ENCODE results near the gene TREML2. TPM values are rescaled to one million over a fixed set of nuclear protein-coding genes. Genes with fewer than 3 reads are reported as not detected.
A peak's percentile ranks its signal among the peaks of the same experiment; 100 is the strongest.

Gene TREML2
- total and polyA plus RNA-seq, 4 donors, result 0.06 to 4.4 (median 1.0) TPM

GRCh38 chr6:41201764-41202173, 820 bp upstream of the TREML2 start:
- no peak for DNase-seq

GRCh38 chr6:41200296-41200900, 551 bp downstream of the TREML2 start:
- peak; percentile 22 for ATAC-seq (ENCODE audit: insufficient read depth, low FRiP score)
- WGBS, 2 donors, result 30 to 54% methylated on average over 2 of the region's 2 CpGs
- Histone ChIP-seq H3K9me3 (ENCODE audit: control insufficient read depth in 4 of 4, insufficient read depth in 3 of 4, low read length in 3 of 4) (no peaks in the 10 kb centered on the region), H3K27ac (ENCODE audit: low read depth in 1 of 2, low read length in 1 of 2) (peak overlapping the region in 1 of 2 donors; percentile 78), H3K4me3 (no peak overlapping the region), H3K27me3 (ENCODE audit: control insufficient read depth in 3 of 3, insufficient read depth in 3 of 3, low read length in 2 of 3) (peaks cover 0 to 7% (median 0%) of the 10 kb centered on the region in 3 donors), H3K36me3 (ENCODE audit: control insufficient read depth in 4 of 4, insufficient read depth in 4 of 4, low read length in 4 of 4) (no peaks in the 10 kb centered on the region), H3K9ac (ENCODE audit: insufficient read depth in 1 of 2, low read length in 2 of 2) (no peak overlapping the region), H3K4me1 (ENCODE audit: control insufficient read depth in 5 of 5, insufficient read depth in 5 of 5, low read length in 5 of 5) (peaks cover 0 to 2% (median 0%) of the 10 kb centered on the region in 5 donors)
- peak in 2 of 3 donors; percentile 11 to 33 for DNase-seq
- no peak for TF ChIP-seq CTCF (IDR thresholded peaks at IDR 0.05; ENCODE audit: control extremely low read depth, extremely low read depth)

More at GRCh38 chr6:41201764-41202173, 820 bp upstream of the TREML2 start:
- H3K27ac ChIP-seq (ENCODE audit: low read depth in 1 of 2, low read length in 1 of 2), result no peak overlapping the region
- ATAC-seq (ENCODE audit: insufficient read depth, low FRiP score), result no peak
- H3K36me3 ChIP-seq (ENCODE audit: control insufficient read depth in 4 of 4, insufficient read depth in 4 of 4, low read length in 4 of 4), result no peaks in the 10 kb centered on the region
- TF ChIP-seq CTCF (IDR thresholded peaks at IDR 0.05; ENCODE audit: control extremely low read depth, extremely low read depth), result no peak
- H3K9me3 ChIP-seq (ENCODE audit: control insufficient read depth in 4 of 4, insufficient read depth in 3 of 4, low read length in 3 of 4), result no peaks in the 10 kb centered on the region
- WGBS, 2 donors, result 31 to 49% methylated on average over 8 of the region's 8 CpGs
- H3K27me3 ChIP-seq (ENCODE audit: control insufficient read depth in 3 of 3, insufficient read depth in 3 of 3, low read length in 2 of 3), result peaks cover 0 to under 1% (median 0%) of the 10 kb centered on the region in 3 donors
- H3K4me3 ChIP-seq, result no peak overlapping the region
- no peak overlapping the region for H3K9ac ChIP-seq (ENCODE audit: insufficient read depth in 1 of 2, low read length in 2 of 2)
- peaks cover 0 to 2% (median 0%) of the 10 kb centered on the region in 5 donors for H3K4me1 ChIP-seq (ENCODE audit: control insufficient read depth in 5 of 5, insufficient read depth in 5 of 5, low read length in 5 of 5)

- Histone ChIP-seq H3K4me1 (ENCODE audit: control insufficient read depth in 5 of 5, insufficient read depth in 5 of 5, low read length in 5 of 5) (peaks cover 0 to 2% (median 0%) of the 10 kb centered on the region in 5 donors), H3K9ac (ENCODE audit: insufficient read depth in 1 of 2, low read length in 2 of 2) (no peak overlapping the region), H3K9me3 (ENCODE audit: control insufficient read depth in 4 of 4, insufficient read depth in 3 of 4, low read length in 3 of 4) (no peaks in the 10 kb centered on the region), H3K27me3 (ENCODE audit: control insufficient read depth in 3 of 3, insufficient read depth in 3 of 3, low read length in 2 of 3) (peaks cover 0 to 13% (median 0%) of the 10 kb centered on the region in 3 donors), H3K36me3 (ENCODE audit: control insufficient read depth in 4 of 4, insufficient read depth in 4 of 4, low read length in 4 of 4) (no peaks in the 10 kb centered on the region), H3K27ac (ENCODE audit: low read depth in 1 of 2, low read length in 1 of 2) (peak overlapping the region in 1 of 2 donors; percentile 41), H3K4me3 (no peak overlapping the region)
- WGBS, 2 donors, result 62 to 69% methylated on average over 1 of the region's 1 CpG
- no peak for TF ChIP-seq CTCF (IDR thresholded peaks at IDR 0.05; ENCODE audit: control extremely low read depth, extremely low read depth)
- ATAC-seq (ENCODE audit: insufficient read depth, low FRiP score) (no peak), DNase-seq (no peak)
These were observed 1.2 kb downstream of the TREML2 start for GRCh38 chr6:41199552-41200246.

Data from lung (tissue), 12 donors.